GM18526 (cell line): ENCODE measurements around the gene TCERG1L.

Experiments
- POLR2A ChIP-seq: IDR thresholded peaks from 3 replicates; pipeline ENCODE4 v1.6.1; 2011; ENCODE audit not compliant: insufficient read length; ENCODE audit errors: extremely low read depth

TCERG1L gene

DNA sequence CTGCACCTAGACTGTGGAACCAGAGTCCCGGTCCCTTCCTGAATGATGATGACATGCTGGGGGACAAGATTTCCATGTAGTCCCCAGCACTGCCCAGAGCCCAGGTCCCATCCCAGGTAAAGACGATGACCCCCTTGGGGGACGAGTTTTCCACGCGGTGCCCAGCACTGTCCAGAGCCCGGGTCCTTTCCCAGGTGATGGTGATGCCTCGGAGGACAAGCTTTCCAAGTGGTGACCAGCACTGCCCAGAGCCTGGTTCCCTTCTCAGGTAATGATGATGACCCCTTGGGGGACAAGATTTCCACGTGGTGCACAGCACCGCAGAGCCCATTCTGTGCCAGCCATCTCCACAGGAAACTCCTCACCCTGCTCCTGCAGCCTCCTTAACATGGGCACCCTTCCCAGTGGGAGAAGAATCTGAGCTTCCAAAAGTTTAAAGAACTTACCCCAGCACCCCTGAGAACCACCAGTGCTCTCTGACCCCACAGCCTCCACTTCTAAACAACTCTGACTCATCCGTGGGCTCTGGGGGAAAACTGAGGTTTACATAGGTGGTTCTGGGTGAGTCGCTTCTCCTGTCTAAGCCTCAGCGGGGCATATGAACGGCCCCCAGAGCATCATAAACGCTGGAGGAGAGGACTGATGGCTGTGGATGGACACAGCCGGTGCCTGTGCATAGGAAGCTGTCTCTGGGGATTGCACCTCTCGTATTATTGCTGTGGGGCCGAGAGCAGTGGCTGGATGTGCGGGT lies 233.2 kb downstream of the TCERG1L start:
- TF ChIP-seq POLR2A: no peak

DNA sequence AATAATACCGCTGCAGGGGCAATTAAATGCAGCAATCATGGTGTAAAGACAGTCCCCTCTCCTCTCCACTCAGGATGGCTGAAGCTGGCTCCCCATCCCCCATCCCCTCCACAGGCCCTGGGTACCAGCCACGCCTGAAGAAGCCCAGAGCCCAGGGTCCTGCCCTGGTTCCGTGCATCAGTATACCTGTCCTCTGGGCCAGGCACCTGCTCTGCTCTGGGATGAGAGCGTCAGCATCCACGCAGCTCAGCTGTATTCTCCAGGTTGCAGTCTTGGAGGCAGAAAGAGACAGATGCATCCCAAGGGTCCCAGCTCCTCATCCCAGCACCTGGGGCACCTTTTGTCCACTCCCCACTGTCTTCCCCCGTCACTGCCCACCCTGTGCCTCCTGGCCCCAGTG lies 233.8 kb downstream of the TCERG1L start:
- TF ChIP-seq POLR2A: no peak

DNA sequence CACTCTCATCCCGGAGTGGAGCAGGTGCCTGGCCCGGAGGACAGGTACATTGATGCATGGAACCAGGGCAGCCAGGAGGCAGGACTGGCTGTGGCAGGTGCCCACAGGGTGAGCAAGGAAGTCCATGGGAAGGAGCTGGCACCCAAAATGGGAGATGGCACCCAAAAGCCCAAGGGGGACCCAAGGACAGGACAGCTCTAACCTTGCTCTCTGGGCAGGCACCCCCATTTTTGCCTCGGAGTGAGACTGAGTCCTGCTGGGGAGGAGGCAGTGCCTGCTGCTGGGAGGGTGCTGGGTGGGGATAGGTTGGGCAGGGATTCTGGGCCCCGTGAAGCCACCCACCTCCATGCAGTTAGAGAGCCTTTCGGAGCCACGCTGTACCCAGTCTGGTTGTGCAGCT lies 234.5 kb downstream of the TCERG1L start:
- no peak for TF ChIP-seq POLR2A

DNA sequence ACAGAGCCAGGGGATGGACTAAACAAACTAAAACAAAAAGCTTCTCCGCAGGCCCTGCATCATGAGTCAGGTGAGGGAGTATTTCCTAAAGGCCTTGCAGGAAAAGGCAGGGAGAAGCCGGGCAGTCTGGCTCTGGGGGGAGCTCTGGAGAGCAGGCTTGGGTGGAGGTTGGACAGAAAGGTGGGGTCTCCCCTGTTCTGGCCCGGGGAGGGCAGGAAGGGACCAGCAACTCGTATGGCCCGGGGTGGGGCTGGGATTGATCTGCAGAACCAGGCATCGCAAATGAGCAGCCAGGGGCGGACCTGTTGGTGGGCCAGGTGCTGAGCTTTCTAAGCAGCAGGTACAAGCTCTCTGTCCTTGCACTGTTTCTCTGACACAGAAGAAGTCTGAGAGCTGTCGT lies 235.2 kb downstream of the TCERG1L start:
- no peak for TF ChIP-seq POLR2A

DNA sequence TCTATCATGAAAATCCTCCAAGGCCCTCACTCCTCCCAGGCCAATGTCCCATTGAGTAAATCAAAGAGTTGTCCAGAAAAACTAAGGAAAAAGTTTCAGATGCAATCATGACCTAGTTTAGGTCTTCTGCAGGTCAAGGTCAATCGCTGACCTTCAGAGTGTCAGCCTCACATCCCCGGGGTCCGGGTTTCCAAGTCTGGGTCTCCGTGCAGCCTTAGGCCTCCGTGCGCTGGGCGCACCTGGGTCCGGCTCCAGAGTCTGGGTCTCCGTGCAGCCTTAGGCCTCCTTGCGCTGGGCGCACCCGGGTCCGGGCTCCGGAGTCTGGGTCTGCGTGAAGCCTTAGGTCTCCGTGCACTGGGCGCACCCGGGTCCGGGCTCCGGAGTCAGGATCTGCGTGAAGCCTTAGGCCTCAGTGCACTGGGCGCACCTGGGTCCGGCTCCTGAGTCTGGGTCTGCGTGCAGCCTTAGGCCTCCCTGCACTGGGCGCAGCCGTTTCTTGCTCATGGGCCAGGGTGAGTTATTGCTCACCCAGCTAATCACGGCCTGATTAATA lies 236.2 kb downstream of the TCERG1L start:
- TF ChIP-seq POLR2A: no peak

DNA sequence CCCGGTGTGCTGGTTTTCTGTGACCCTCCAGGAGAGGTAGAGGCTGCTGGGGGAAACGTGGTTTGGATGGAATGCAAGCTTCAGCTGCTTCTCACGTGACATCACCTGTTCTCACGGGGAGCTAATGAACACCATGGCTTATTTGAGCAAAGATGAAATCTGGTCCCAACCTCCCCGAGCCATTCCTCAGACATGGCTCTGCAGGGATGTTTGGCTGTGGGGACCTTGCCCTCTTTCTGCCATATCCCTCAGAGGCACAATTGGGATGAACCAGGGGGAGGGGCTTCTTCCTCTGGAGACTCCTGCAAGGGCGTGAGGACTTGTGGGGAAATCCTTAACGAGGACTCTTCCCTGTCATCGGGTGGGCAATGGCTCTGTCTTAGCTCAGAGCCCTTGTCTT lies 236.8 kb downstream of the TCERG1L start:
- TF ChIP-seq POLR2A: no peak

DNA sequence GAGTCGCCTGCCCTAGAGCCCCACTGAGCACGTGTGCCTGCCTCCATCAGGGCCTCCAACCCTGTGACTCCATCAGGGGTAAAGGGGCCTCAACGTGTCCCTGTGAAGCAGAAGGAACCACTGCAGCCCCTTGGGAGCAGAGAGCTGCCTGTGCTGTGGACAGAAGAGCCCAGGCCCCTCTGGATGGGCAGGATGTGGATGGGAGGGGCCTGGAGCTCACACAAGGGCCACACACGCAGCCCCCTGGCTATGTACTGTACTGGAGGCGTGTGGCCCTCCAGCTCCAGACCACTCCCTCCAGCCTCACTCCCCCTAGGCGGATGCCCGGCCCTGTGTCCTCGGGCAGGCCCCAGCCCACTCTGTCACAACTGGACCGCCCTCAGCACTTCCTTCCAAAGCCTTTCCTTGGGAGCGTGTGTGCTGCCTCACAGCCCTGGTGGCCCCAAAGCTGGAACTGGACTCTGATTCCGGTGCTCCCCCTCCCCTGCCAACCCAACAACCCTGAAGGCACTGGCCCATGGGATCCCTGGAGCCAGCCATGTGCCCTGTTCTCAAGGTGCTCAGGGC lies 238.0 kb downstream of the TCERG1L start:
- no peak for TF ChIP-seq POLR2A

DNA sequence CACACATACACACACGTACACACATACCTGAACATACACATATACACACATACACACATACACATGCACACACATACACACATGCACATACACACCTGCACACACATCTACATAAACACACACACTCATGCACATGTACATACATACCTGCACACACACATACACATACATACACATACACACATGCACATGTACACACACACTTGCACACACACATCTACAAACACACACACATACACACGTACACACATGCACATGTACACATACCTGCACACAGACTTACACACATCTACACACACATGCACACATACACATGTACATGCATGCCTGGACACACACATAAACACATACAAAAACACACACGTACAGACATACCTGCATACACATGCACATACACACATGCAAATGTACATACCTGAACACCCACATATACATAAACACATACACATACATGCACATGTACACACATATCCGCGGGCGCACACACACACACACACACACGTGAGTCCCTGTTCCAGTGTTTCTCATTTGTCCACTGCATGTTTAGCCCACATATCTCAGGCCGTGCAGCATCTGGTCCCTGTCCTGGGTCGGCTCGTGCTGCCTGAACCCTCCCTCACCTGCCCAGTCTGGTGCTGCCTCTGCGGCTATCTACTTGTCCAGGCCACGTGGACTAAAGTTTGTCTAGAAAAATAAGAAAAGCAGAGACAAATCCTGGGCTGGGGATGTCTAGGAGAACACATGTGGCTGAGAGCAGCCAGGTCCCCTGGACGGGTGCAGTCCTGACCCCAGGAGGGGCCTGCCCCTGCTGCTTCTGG lies 238.7 kb downstream of the TCERG1L start:
- no peak for TF ChIP-seq POLR2A

DNA sequence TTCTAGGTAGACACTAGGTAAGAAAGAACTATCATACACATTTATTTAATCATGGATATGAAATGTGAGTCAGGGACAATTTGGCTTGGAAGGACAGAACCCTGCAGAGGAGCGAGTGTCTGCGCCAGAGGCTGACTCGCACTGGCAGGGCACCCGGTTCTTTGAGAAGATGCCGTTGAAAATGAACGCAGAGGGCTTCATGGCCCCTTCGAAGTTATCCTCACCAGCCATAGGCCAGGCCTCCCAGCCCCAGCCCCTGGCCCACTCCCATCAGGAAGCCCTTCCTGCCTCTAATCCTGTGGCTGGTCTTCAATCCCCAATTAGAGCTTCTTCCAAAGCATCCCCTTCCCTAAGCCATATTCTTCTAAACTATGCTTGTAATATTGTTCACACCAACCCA lies 239.8 kb downstream of the TCERG1L start:
- no peak for TF ChIP-seq POLR2A

DNA sequence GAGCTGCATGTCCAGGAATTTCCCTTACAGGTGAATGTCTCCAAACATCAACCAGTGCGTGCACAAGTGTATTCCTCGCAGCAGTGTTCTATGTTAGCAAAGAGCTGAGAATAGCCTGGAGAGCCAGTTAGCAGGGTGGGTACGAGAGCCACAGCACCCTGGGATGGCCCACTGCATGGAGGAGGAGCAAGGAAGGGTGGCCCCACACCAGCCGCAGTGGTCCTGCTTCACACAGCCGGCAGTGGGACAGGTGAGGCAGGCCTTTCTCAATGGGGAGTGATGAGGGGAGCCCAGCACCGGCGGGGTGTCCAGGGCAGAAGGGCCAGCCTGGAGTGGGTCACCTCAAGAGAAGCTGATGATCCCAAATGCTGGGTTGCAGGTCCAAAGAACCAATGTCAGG lies 240.7 kb downstream of the TCERG1L start:
- no peak for TF ChIP-seq POLR2A

DNA sequence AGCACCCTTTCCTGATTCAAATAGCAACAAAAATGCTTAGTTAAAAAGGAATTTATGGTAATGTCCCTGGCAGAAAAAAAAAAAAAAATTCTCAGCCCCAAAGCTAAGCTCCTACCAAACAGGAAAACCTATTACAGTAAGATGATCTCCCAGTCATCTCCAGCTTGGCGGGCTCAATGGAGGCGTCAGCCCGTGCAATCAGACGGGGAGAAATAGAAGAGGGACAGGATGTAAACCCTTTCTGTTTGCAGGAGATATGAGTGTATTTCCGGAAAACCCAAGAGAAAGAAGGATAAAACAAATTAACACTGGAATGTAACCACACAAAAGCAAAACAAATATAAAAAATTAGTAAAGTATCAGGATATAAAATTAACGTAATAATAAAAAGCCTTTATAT lies 242.8 kb downstream of the TCERG1L start:
- no peak for TF ChIP-seq POLR2A

DNA sequence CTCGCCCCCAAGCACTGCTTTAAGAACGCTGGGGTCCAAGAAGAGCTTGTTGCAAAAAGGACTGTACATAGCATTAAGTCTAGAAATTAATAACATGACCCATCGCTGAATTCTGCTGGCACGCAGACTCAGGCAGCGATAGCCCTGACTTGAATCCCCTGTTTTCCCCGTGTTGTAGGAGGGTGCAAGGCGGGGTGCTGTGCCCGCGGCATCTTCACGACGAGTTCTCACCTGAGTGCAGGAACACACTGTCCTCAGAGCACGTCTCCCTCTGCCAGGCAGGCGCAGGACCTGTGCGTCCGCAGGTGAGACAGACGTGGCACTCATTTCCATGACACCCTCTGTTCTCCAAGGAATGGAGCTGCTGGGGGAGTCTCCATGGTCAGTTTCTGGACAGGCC lies 243.2 kb downstream of the TCERG1L start:
- TF ChIP-seq POLR2A: no peak

DNA sequence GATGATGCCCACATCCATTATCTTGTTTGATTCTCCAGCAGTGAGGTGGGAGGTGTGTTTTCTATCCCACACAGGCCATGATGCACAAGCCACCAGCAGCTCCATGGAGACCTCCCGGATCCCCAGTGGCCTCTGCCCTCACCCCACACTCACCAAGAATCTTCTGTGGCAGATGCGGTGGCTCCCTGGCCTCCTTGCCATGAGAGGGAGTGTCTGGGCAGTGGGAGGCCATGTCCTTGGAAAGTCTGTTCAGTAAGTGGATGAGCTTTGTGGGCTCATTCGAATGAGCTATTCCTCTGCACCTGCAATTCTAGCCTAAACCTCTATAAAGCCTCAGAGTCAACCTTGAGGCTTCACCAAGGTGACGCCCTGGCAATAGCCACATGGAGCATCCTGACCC lies 243.8 kb downstream of the TCERG1L start:
- TF ChIP-seq POLR2A: no peak

DNA sequence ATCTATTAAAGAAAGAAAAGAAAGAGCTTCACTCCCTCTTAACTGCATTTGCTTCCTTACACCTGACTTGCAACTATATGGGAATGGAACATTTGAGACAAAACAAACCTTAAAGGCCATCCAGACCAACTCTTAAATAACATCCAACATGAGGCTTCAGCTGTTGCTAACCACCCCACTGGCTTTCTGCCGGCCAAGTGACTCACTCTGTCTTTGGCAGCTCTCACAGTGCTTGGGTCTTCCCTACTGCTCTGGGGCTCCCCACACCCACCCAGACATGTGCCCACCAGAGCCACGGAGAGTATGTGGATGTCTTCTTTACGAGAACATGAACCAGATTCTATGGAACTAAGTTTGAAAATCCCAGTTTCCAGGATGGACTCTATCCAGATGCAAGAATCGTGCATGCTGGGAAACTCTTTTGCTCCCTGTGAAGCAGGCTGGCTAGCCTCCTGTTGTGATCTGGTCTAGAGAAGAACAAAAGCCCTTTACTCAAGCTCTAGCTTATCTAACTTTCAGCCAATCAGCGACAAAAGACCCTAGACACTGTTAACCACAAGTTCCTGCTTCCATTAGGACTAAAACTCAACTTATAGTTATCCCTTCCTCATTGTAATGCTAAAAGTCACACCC lies 245.7 kb downstream of the TCERG1L start:
- no peak for TF ChIP-seq POLR2A

DNA sequence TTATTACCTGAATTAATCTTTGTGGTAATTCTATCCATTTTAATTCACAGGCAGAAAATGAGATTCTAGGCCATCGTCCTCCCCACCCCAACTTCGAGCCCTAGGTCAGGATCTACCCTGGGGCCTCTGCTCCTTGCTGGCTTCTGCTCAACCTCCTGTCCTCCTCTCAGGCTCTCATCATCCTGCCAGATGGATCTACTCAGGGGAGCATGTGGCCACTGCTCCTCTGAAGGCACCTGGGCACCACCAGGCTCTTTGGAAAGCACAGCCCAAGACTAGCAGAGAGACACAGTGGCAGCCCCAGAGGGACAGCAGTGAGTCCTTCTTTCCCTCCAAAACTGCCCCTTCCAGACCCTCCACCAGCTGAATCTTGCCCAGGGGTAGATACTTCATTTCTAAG lies 248.2 kb downstream of the TCERG1L start:
- no peak for TF ChIP-seq POLR2A

DNA sequence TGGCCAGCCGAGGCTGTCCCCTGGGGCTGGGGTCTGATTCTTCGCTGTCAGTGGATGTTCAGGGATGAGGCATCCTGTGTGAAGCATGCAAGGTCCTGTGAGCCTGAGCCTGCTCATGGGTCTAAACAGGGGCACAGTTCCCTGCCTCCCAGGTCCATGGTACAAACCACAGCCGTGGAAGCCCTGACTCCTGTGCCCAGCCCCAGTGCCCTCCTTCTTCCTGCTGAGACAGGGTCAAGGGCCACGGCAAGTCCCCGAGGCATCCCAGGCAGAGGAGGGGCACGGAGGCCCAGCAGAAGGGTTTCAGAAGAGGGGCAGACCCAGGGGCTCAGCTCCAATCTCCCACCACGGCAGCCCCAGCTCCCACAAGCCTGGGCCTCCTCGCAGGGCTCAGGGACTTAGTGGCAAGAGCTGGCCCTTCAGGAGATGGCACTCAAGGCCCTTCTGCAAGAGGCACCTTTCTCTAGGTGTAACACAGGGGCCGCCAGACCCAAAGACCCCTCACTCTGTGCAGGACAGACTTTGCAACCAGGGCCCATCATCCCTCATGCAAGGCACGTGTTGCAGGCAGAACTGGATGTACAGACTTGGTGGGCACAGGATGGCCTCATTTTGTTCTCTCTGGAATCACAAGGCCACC lies 248.8 kb downstream of the TCERG1L start:
- TF ChIP-seq POLR2A: no peak

DNA sequence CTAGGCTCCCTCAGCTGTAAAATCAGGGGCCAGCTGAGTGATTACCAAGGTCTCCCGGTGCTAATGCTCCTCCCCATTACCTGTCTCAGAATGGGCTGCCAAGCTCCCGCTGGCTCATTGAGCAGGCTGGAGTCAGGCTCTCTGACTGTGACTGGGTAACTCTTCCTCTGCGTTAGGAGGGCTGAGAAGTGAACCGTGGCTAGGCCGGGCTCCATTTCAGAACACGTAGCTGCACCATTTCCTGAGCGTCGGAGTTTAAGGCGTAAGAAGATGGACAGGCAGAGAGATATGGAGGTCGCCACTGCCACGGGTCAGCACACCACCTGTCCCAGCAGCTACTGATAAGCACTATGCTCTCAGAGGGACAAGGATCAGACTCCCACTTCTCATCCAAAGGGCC lies 250.3 kb downstream of the TCERG1L start:
- TF ChIP-seq POLR2A: no peak
